GM12873 (cell line): Measurements from ENCODE around the gene BICC1.

Experiments
- CTCF ChIP-seq: IDR thresholded peaks from 2 replicates; pipeline ENCODE4 v1.5.1; 2012; ENCODE audit warnings: low read depth, mild to moderate bottlenecking, moderate library complexity, low read length, control low read depth; ENCODE audit not compliant: insufficient read depth; ENCODE audit errors: missing control alignments

The BICC1 gene

GRCh38 chr10:58785354-58785753, 272.7 kb downstream of the BICC1 start:
- TF ChIP-seq CTCF = no peak

- TF ChIP-seq CTCF = no peak
Measured at GRCh38 chr10:58791137-58791536, 278.5 kb downstream of the BICC1 start.

- TF ChIP-seq CTCF = no peak
Measured at GRCh38 chr10:58795560-58795959, 282.9 kb downstream of the BICC1 start.

GRCh38 chr10:58796242-58796641, 283.6 kb downstream of the BICC1 start:
- TF ChIP-seq CTCF = no peak

- TF ChIP-seq CTCF = no peak
Measured at GRCh38 chr10:58796824-58797223, 284.2 kb downstream of the BICC1 start.

GRCh38 chr10:58797356-58797755, 284.7 kb downstream of the BICC1 start:
- TF ChIP-seq CTCF = no peak

GRCh38 chr10:58802047-58802446, 289.4 kb downstream of the BICC1 start:
- no peak for TF ChIP-seq CTCF

GRCh38 chr10:58806323-58806722, 293.7 kb downstream of the BICC1 start:
- TF ChIP-seq CTCF = no peak
